A549 treated with ZK216348 at 1 μM for 4 hours (cell line): ENCODE measurements around the gene SLC44A3. TPM values are rescaled to one million over a fixed set of nuclear protein-coding genes. Genes with fewer than 3 reads are reported as not detected.

Experiments used
- total RNA-seq: library from RNA; stranded (reverse); fragments of 200-300 nt; extraction: Qiagen RNA extraction; gene quantifications from 5 replicates; pipeline ENCODE4 v1.2.3, GENCODE V29; 2022; ENCODE audit warnings: low read depth

SLC44A3 gene
- total RNA-seq: 1.3 to 2.5 TPM (median 1.6 TPM) in 5 replicates

DNA sequence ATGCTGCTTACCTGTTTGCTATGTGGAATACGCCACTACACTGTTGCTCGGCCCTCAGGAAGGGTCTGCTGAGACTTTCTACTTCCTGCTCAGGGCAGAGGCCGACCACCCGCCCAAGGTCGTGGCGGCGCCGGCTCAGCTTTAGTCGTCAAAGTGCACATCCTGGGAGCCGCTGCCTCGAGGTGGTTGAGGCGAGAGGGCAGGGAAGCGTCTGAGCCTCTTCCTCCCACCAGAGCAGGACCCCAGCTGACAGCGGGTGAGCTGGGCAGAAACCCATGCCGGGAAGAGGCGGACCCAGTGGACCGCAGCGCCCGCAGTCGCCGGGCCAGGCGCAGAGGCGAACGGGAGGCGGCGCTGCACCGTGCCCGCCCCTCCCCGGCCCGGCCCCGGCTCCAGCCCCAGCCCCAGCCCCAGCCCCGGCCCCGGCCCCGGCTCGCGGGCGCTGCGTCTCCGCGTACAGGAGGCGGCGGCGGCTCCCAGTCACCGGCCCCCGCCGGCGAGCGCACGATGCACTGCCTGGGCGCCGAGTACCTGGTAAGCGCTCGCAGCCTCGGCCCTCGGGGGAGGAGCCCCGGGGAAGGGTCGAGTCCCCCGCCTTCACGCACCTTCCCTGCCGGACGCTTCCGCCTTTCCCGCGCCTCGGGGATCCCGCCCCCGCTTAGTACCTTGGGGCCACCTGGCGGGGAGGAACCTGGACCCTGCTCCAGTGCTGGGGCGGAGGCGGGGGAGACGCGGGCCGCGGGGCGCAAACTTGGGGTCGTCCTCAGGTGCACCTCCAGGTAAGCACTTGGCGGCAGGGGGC lies at the start of gene SLC44A3:
TSS of gene SLC44A3 (plus strand) at position 413 of the 802 bp plus-strand sequence. CDS start at position 508, 95 bp downstream.

GRCh38 chr1:94926915-94927404 lies 106.8 kb downstream of the SLC44A3 start, which contains the start of gene CNN3:
TSS of gene CNN3 (minus strand) at chr1:94927110. CDS start at chr1:94926894, 216 bp downstream.

Other genes with a start within 250 kb of the SLC44A3 start
- gene CNN3, start 106.8 kb downstream of the SLC44A3 start, total RNA-seq: 49.5 to 85.0 TPM (median 54.4 TPM) in 5 replicates